ENCODE data around the gene GPR34. TPM values are rescaled to one million over a fixed set of nuclear protein-coding genes. Genes with fewer than 3 reads are reported as not detected.

The GPR34 gene
- total RNA-seq, 1 donor from 2014 or later, result not detected

DNA sequence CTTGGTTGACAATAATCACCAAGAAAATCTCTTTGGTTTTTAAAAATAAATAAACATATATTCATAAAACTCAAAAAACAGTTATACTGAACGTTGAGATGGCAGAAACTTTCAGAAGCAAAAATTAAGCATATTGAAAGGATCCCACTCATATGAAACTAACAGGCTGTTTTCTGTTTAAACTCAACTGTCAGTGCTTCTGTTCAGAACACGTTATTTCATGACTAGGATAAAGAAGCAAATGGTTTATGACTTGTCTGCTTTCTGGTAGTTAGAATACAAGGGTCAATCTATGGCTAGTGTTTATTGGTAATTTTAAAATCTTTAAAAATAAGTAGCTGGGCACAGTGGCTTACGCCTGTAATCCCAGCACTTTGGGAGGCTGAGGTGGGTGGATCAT, 39.4 kb downstream of the GPR34 start:
- H3K27me3 Mint-ChIP-seq (ENCODE audit: low read depth), result no peaks in the 10 kb centered on the region

DNA sequence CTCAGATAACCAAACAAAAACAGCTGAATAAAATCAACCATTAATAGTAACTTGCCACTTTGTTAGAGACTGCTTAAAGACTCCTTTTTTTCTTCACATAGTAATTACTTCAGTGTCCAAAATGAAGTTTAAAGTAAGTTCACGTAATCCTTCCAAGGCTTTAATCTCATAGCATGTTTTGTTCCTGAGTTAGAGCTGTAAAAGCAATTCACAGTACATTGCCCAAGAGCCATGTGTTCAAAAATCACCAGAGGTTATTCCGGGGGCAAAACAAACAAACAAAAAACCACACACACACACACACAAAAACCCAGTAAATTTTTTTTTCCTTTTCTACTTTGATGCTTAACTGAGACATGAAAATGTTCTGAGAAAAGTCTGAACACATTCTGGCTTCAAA, 41.3 kb downstream of the GPR34 start:
- TF ChIP-seq, protein P1, sequence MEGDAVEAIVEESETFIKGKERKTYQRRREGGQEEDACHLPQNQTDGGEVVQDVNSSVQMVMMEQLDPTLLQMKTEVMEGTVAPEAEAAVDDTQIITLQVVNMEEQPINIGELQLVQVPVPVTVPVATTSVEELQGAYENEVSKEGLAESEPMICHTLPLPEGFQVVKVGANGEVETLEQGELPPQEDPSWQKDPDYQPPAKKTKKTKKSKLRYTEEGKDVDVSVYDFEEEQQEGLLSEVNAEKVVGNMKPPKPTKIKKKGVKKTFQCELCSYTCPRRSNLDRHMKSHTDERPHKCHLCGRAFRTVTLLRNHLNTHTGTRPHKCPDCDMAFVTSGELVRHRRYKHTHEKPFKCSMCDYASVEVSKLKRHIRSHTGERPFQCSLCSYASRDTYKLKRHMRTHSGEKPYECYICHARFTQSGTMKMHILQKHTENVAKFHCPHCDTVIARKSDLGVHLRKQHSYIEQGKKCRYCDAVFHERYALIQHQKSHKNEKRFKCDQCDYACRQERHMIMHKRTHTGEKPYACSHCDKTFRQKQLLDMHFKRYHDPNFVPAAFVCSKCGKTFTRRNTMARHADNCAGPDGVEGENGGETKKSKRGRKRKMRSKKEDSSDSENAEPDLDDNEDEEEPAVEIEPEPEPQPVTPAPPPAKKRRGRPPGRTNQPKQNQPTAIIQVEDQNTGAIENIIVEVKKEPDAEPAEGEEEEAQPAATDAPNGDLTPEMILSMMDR (IDR thresholded peaks at IDR 0.05; ENCODE audit: unreplicated experiment), result no peak
- no peak overlapping the region for H3K27ac Mint-ChIP-seq
- no peak for DNase-seq (ENCODE audit: low spot score in 2 of 2, unreplicated experiment in 2 of 2)
- H3K9me3 Mint-ChIP-seq, result peaks cover 18% of the 10 kb centered on the region
- H3K36me3 Mint-ChIP-seq, result no peaks in the 10 kb centered on the region
- H3K27me3 Mint-ChIP-seq (ENCODE audit: low read depth), result no peaks in the 10 kb centered on the region
- peaks cover 3% of the 10 kb centered on the region for H3K4me1 Mint-ChIP-seq
- H3K4me3 Mint-ChIP-seq, result no peak overlapping the region

More for the DNA sequence above, 39.4 kb downstream of the GPR34 start:
- Mint-ChIP-seq H3K36me3 (no peaks in the 10 kb centered on the region), H3K9me3 (peaks cover 14% of the 10 kb centered on the region), H3K4me3 (no peak overlapping the region), H3K4me1 (no peaks in the 10 kb centered on the region), H3K27ac (no peak overlapping the region)
- no peak for DNase-seq (ENCODE audit: low spot score in 2 of 2, unreplicated experiment in 2 of 2)
- TF ChIP-seq, protein P1 (IDR thresholded peaks at IDR 0.05; ENCODE audit: unreplicated experiment), result no peak

DNA sequence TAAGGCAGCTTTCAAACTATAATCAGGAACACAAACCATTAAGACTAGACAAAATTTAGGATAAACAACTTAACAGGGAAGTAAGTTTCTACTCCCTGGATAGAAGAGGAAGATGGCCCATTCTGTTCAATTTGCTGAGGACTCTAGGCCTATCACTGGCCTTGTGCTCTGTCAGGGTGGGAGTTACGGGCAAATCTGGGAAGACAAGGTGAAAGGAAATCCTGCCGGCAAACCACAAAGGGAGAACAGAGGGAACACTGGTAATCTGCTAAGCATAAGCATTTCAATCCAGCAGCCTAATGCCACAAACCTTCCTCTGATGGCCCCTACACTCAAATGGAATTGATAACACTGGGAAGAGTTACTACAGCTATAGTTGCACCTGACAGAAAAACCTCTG, 43.5 kb downstream of the GPR34 start:
- no peak for DNase-seq (ENCODE audit: low spot score in 2 of 2, unreplicated experiment in 2 of 2)
- Mint-ChIP-seq H3K27me3 (ENCODE audit: low read depth) (no peaks in the 10 kb centered on the region), H3K9me3 (peaks cover 24% of the 10 kb centered on the region), H3K4me1 (peaks cover 3% of the 10 kb centered on the region), H3K36me3 (peaks cover 4% of the 10 kb centered on the region), H3K27ac (no peak overlapping the region), H3K4me3 (no peak overlapping the region)
- TF ChIP-seq, protein P1 (IDR thresholded peaks at IDR 0.05; ENCODE audit: unreplicated experiment), result no peak

DNA sequence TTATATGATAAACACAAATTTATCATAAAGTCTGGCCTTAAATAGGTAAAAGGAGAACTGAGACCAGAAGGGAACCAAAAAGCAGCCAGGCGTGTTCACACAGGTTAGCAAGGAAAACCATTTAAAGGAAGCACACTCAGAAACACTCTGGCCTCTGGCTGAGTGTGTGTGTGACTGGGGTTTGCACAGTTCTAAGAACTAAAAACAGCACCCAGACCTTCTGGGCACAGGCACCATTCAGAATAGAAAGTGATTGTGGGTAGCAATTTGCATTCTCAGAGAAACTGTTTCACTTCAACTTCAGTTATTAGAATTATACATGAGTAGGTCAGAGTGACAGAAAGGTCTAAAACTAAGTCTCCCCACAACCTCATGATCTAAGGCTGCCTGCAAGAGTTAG, 45.2 kb downstream of the GPR34 start:
- no peaks in the 10 kb centered on the region for H3K27me3 Mint-ChIP-seq (ENCODE audit: low read depth)
- peaks cover 3% of the 10 kb centered on the region for H3K4me1 Mint-ChIP-seq
- H3K9me3 Mint-ChIP-seq, result peaks cover 21% of the 10 kb centered on the region
- peaks cover 4% of the 10 kb centered on the region for H3K36me3 Mint-ChIP-seq
- H3K27ac Mint-ChIP-seq, result peak overlapping the region; percentile 13
- DNase-seq (ENCODE audit: low spot score in 2 of 2, unreplicated experiment in 2 of 2), result no peak
- no peak overlapping the region for H3K4me3 Mint-ChIP-seq
- TF ChIP-seq, protein P1 (IDR thresholded peaks at IDR 0.05; ENCODE audit: unreplicated experiment), result no peak

DNA sequence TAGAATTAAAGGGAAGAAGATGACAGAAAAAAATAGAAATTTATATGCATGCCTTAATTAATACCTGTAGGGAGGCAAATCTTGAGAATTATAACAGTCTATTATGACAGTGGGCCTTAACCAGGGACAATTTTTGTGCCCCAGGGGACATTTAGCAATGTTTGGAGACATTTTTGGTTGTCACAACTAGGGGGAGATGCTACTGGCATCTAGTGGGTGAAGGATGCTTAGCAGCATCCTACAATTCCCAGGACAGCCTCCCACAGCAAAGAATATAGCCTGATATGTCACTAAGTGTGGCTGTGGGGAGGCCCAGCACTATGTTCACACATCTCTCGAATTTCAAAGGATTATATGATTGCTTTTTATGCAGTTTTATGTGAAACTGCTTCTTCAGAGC, 45.8 kb downstream of the GPR34 start:
- H3K27ac Mint-ChIP-seq, result no peak overlapping the region
- TF ChIP-seq, protein P1 (IDR thresholded peaks at IDR 0.05; ENCODE audit: unreplicated experiment), result no peak
- H3K9me3 Mint-ChIP-seq, result peaks cover 21% of the 10 kb centered on the region
- peaks cover 4% of the 10 kb centered on the region for H3K36me3 Mint-ChIP-seq
- H3K27me3 Mint-ChIP-seq (ENCODE audit: low read depth), result no peaks in the 10 kb centered on the region
- DNase-seq (ENCODE audit: low spot score in 2 of 2, unreplicated experiment in 2 of 2), result no peak
- H3K4me1 Mint-ChIP-seq, result peaks cover 3% of the 10 kb centered on the region
- no peak overlapping the region for H3K4me3 Mint-ChIP-seq

DNA sequence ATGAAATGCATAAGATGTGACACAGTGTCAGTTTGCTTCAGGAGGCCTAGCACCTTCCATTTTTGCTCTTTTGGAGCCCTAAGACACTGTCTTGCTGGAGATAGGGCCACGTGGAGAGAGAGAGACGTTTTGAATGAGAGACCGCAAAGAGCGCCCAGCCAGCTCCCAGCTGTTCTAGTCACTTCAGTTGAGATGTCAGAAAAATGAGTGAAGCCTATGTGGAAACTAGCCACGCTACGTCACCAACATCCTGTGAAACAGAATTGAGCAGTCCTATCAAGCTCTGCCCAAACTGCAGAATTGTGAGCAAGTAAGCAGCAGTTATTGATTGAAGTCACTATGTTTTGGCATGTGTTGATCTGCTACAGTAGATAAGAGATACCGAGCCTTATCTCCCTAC, 48.3 kb downstream of the GPR34 start:
- TF ChIP-seq, protein P1 (IDR thresholded peaks at IDR 0.05; ENCODE audit: unreplicated experiment), result no peak
- no peak overlapping the region for H3K27ac Mint-ChIP-seq
- peaks cover 4% of the 10 kb centered on the region for H3K36me3 Mint-ChIP-seq
- H3K9me3 Mint-ChIP-seq, result peaks cover 19% of the 10 kb centered on the region
- H3K27me3 Mint-ChIP-seq (ENCODE audit: low read depth), result no peaks in the 10 kb centered on the region
- no peak overlapping the region for H3K4me3 Mint-ChIP-seq
- H3K4me1 Mint-ChIP-seq, result peaks cover 3% of the 10 kb centered on the region
- no peak for DNase-seq (ENCODE audit: low spot score in 2 of 2, unreplicated experiment in 2 of 2)
